Measurements from ENCODE around the gene MAP1LC3B.

The MAP1LC3B gene

GRCh38 chr16:87368029-87368770 is 23.9 kb upstream of the MAP1LC3B start:
- no peak for TF ChIP-seq CTCF (conservative IDR thresholded peaks at IDR 0.05)
- no peak overlapping the region for H3K27ac ChIP-seq

GRCh38 chr16:87369117-87369765 is 22.9 kb upstream of the MAP1LC3B start:
- TF ChIP-seq CTCF (conservative IDR thresholded peaks at IDR 0.05) = no peak
- H3K27ac ChIP-seq = no peak overlapping the region

- H3K27ac ChIP-seq = no peak overlapping the region
- no peak for TF ChIP-seq CTCF (conservative IDR thresholded peaks at IDR 0.05)
Observed at GRCh38 chr16:87369796-87370719, 22.1 kb upstream of the MAP1LC3B start.

- no peak overlapping the region for H3K27ac ChIP-seq
- TF ChIP-seq CTCF (conservative IDR thresholded peaks at IDR 0.05) = no peak
Observed at GRCh38 chr16:87371261-87371866, 20.8 kb upstream of the MAP1LC3B start.

- H3K27ac ChIP-seq = no peak overlapping the region
- TF ChIP-seq CTCF (conservative IDR thresholded peaks at IDR 0.05) = no peak
Observed at GRCh38 chr16:87372305-87372704, 19.8 kb upstream of the MAP1LC3B start.

GRCh38 chr16:87374313-87374712 is 17.8 kb upstream of the MAP1LC3B start:
- no peak for TF ChIP-seq CTCF (conservative IDR thresholded peaks at IDR 0.05)
- H3K27ac ChIP-seq = no peak overlapping the region

Measured in VCaP (cell line).